SK-N-SH (cell line): Measurements from ENCODE around the gene TMCC3.

Experiments
- FOXJ3 ChIP-seq: sonication (generic); formaldehyde crosslinking; IDR thresholded peaks from 2 replicates; pipeline ENCODE4 v1.5.1; 2020; ENCODE audit warnings: mild to moderate bottlenecking, missing genetic modification reagents
- NRF1 ChIP-seq: IDR thresholded peaks from 2 replicates; pipeline ENCODE4 v1.6.1; 2012; ENCODE audit warnings: low read depth, mild to moderate bottlenecking, low read length
- SIN3A ChIP-seq: IDR thresholded peaks from 2 replicates; pipeline ENCODE4 v1.6.1; 2012; ENCODE audit warnings: low read depth, mild to moderate bottlenecking, low read length, moderate library complexity, borderline replicate concordance
- SMC3 ChIP-seq: IDR thresholded peaks from 2 replicates; pipeline ENCODE4 v1.6.1; 2012; ENCODE audit warnings: low read depth, low read length, improper control_type of control experiment
- TEAD4 ChIP-seq: IDR thresholded peaks from 2 replicates; pipeline ENCODE4 v1.4.0; 2012; ENCODE audit warnings: mild to moderate bottlenecking, borderline replicate concordance; ENCODE audit not compliant: insufficient read depth
- TF ChIP-seq, protein P1 (sequence below): fragments of 200-600 bp; sonication (generic); IDR thresholded peaks from 2 replicates; pipeline ENCODE4 v1.6.1; 2017; ENCODE audit warnings: antibody characterized with exemption, mild to moderate bottlenecking, moderate library complexity

GRCh38 chr12:94593822-94594442 lies 56.4 kb downstream of the TMCC3 start:
- TF ChIP-seq, protein P1, sequence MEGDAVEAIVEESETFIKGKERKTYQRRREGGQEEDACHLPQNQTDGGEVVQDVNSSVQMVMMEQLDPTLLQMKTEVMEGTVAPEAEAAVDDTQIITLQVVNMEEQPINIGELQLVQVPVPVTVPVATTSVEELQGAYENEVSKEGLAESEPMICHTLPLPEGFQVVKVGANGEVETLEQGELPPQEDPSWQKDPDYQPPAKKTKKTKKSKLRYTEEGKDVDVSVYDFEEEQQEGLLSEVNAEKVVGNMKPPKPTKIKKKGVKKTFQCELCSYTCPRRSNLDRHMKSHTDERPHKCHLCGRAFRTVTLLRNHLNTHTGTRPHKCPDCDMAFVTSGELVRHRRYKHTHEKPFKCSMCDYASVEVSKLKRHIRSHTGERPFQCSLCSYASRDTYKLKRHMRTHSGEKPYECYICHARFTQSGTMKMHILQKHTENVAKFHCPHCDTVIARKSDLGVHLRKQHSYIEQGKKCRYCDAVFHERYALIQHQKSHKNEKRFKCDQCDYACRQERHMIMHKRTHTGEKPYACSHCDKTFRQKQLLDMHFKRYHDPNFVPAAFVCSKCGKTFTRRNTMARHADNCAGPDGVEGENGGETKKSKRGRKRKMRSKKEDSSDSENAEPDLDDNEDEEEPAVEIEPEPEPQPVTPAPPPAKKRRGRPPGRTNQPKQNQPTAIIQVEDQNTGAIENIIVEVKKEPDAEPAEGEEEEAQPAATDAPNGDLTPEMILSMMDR, result no peak
- TF ChIP-seq NRF1 (no peak), FOXJ3 (CRISPR knock-in tag) (no peak), SIN3A (no peak), TEAD4 (no peak), SMC3 (no peak)
